ENCODE results near the gene GORASP1.
"Not testable (repeated sequence)": the region's sequence is repeated elsewhere in the genome, so short reads cannot be mapped to it uniquely, and the experiment has no call there.

Gene GORASP1

GRCh38 chr3:39062180-39062579, 45.2 kb downstream of the GORASP1 start:
- no peak for DNase-seq

- DNase-seq: not testable (repeated sequence)
These were observed 46.2 kb downstream of the GORASP1 start for GRCh38 chr3:39061228-39061627.

GRCh38 chr3:39056151-39056550, 51.3 kb downstream of the GORASP1 start:
- DNase-seq: no peak

GRCh38 chr3:39053696-39054095, 53.7 kb downstream of the GORASP1 start:
- no peak for DNase-seq

DNA sequence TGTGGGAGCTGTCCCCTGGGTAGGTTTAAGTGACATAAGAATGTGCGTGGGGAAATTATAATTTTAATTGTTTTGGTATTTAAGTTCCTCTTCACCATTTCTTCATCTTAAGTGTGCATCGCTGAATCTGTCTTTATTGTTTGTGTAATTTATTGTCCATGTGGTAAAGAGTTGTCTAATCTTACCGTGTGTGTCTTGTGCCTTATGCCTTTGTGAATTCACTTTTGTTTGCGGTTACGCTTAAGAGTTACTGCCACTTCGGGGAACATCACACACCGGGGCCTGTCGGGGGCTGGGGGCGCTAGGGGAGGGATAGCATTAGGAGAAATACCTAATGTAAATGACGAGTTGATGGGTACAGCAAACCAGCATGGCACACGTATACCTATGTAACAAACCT, 54.8 kb downstream of the GORASP1 start:
- DNase-seq: no peak

DNA sequence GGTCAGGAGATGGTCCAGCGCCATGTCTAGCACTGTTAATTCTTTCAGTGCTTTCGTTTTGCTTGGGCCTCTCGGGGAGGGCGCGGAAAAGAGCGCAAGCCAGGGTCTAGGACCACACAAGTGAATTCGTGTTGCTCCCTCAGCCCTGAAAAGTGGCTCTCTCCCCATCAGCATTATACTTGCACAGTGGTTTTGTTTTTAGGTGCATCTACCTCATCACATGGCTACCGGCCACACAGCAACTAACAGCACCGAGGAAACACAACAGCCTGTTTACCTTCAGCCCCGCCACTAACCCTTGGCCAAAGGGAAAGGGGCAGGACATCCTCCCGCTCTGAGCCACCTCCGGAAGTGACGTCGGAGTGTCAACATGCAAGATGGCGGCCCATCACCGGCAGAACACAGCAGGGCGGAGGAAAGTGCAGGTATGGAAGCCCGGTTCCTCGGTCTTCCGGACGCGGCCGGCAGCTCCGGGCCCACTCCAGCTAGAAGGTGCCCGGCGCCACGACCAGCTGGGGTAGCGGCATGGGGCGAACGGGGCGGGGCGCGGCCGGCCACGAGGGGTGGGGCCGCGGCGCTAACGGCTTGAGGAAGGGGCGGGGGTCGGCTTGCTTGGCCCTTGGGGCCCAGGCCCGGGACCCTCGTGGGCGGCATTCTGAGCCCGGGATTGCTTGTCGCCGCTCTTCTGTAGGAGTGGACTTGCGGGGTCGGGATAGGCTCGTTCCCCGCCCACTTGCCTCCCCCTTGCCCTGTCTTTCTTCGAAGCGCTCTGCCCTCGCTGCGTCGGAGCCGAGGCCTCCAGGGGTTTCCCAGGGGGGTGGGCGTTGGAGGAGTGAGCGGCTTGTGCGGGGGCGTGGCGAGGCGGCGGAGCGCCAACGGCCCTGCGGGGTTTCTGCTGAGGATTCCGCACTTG, 55.5 kb downstream of the GORASP1 start, which contains the start of the genes SCN11A and WDR48:
Gene SCN11A, minus strand, starts transcription at position 296 of the 913 bp plus-strand sequence. CDS start 101,582 bp downstream, outside the sequence.
Gene WDR48, plus strand, starts transcription at position 368 of the 913 bp plus-strand sequence. Its CDS starts 10 bp downstream, at position 378.
- peak; percentile 94 for DNase-seq

DNA sequence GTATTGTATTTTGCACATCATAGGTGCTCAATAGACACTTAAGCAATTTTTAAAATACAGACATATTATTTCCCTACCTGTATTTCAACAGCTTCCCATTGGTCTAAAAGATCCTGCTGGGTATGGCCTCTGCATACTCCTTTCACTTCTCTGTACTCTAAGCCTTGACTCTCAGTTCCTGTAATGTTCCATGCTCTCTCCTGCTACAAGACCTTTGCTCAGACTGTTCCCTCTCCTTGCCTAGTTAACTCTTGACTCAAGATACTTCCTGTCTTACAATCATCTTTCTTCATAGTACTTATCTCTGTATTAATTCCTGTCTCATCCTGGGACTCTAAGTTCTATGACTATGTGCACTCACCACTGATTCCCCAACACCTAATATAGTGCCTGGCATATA, 57.4 kb downstream of the GORASP1 start:
- DNase-seq: no peak
